ENCODE results near the gene EXOC3L1. TPM values are rescaled to one million over a fixed set of nuclear protein-coding genes. Genes with fewer than 3 reads are reported as not detected.
A peak's percentile ranks its signal among the peaks of the same experiment; 100 is the strongest.

The EXOC3L1 gene
- total RNA-seq, 4 donors from 2014 or later, result 2.3 to 28.8 (median 3.4) TPM

GRCh38 chr16:67228034-67228785 is 38.3 kb upstream of the EXOC3L1 start:
- no peak for TF ChIP-seq CTCF (IDR thresholded peaks at IDR 0.05)
- ATAC-seq (ENCODE audit: low FRiP score) (no peak), DNase-seq (ENCODE audit: low spot score) (no peak)

- DNase-seq (ENCODE audit: low spot score) (no peak), ATAC-seq (ENCODE audit: low FRiP score) (no peak)
- TF ChIP-seq CTCF (IDR thresholded peaks at IDR 0.05), result no peak
Measured at GRCh38 chr16:67227567-67227921, 37.6 kb upstream of the EXOC3L1 start.

GRCh38 chr16:67226804-67227566 is 37.0 kb upstream of the EXOC3L1 start, which contains the start of gene TMEM208:
TMEM208 (plus strand) TSS chr16:67227130; CDS start chr16:67227219, 89 bp downstream.
- ATAC-seq (ENCODE audit: low FRiP score) (peak; percentile 97), DNase-seq (ENCODE audit: low spot score) (peak; percentile 97)
- no peak for TF ChIP-seq CTCF (IDR thresholded peaks at IDR 0.05)

- ATAC-seq (ENCODE audit: low FRiP score), result peak; percentile 2
- DNase-seq (ENCODE audit: low spot score), result no peak
- TF ChIP-seq CTCF (IDR thresholded peaks at IDR 0.05), result no peak
Measured at GRCh38 chr16:67226295-67226803, 36.4 kb upstream of the EXOC3L1 start.

- no peak for TF ChIP-seq CTCF (IDR thresholded peaks at IDR 0.05)
- no peak for DNase-seq (ENCODE audit: low spot score)
Measured at GRCh38 chr16:67223992-67224391, 34.1 kb upstream of the EXOC3L1 start.

GRCh38 chr16:67216612-67217490 is 26.9 kb upstream of the EXOC3L1 start:
- DNase-seq (ENCODE audit: low spot score) (no peak), ATAC-seq (ENCODE audit: low FRiP score) (peak; percentile 41)
- TF ChIP-seq CTCF (IDR thresholded peaks at IDR 0.05), result no peak

More at GRCh38 chr16:67223992-67224391, 34.1 kb upstream of the EXOC3L1 start:
- no peak for ATAC-seq (ENCODE audit: low FRiP score)

All from omental fat pad (tissue), 4 donors.